ENCODE data around the gene EIF2B5. TPM values are rescaled to one million over a fixed set of nuclear protein-coding genes. Genes with fewer than 3 reads are reported as not detected.

The EIF2B5 gene
- 24.7 to 26.9 TPM (median 26.3 TPM) in 5 replicates for total RNA-seq (2022; extraction: Qiagen RNA extraction)

GRCh38 chr3:184135149-184135910, at the start of gene EIF2B5:
TSS of gene EIF2B5 (plus strand) at chr3:184135358. CDS start at chr3:184135386, 28 bp downstream.

DNA sequence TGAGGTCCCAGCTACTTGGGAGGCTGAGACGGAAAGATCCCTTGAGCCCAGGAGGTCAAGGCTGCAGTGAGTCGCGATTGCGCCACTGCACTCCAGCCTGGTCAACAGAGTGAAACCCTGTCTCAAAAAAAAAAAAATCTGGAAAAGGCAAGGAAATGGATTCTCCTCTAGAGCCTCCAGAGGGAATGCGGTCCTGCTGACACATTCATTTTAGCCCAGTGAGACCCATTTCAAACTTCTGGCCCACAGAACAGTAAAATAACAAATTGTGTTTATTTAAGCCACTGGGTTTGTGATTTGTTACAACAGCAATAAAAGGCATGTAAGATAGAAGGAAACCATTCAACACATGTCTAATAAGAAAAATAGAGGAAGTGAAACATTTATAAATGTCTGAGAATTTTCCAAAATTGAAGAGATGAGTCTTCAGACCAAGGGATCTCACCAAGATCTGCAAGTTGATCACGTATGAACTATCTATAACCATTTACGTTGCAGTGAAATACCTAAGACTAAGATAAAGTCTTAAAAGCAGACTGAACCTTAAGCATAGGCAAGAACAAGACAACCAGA, 38.3 kb upstream of the EIF2B5 start, which contains the start of gene HTR3E:
Gene HTR3E, plus strand, starts transcription at position 254 of the 573 bp plus-strand sequence. CDS start 466 bp downstream, outside the sequence.

GRCh38 chr3:184154885-184155643, 19.9 kb downstream of the EIF2B5 start, which contains the start of gene DVL3:
TSS of gene DVL3 (plus strand) at chr3:184155377. CDS start at chr3:184155636, 259 bp downstream.

GRCh38 chr3:184174646-184175492, 39.7 kb downstream of the EIF2B5 start, which contains the start of gene AP2M1:
TSS of gene AP2M1 (plus strand) at chr3:184174855. CDS start at chr3:184176994, 2,139 bp downstream.

DNA sequence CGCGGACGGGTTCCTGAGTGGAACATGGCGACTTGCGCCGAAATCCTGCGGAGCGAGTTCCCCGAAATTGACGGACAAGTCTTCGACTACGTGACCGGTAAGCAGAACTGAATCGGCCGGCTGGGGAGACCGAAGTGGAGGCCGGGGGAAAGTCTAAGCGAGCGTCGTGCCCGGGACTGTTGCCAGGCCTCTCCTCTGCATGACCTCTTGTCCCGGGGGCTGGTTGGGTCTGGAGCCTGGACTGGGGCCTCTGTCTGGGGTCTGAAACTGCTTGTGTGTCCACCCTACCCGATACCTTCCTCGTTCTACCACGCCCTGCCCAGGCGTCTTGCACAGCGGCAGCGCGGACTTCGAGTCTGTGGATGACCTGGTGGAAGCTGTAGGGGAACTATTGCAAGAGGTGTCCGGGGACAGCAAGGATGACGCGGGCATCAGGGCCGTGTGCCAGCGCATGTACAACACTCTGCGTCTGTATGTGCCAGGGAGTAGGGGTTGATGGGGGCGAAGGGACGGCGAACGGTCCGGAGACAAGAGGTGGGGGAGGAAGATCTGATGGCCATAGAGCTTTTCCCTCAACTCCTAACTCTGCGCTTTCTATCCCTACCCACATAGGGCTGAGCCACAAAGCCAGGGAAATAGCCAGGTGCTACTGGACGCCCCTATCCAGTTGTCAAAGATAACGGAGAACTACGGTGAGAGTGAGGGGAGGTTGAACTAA, 51.2 kb downstream of the EIF2B5 start, which contains the start of gene ABCF3:
Gene ABCF3, plus strand, starts transcription at position 16 of the 718 bp plus-strand sequence. Its CDS starts 9 bp downstream, at position 25.

Other genes with a start within 250 kb of the EIF2B5 start
- 11.5 to 17.2 TPM (median 16.5 TPM) in 5 replicates for gene ABCC5, start 117.5 kb upstream of the EIF2B5 start, total RNA-seq (2022; extraction: Qiagen RNA extraction)
- gene HTR3D, start 103.6 kb upstream of the EIF2B5 start, total RNA-seq (2022; extraction: Qiagen RNA extraction): not detected in 5 replicates
- not detected in 5 replicates for gene HTR3C, start 82.3 kb upstream of the EIF2B5 start, total RNA-seq (2022; extraction: Qiagen RNA extraction)
- gene HTR3E, start 38.3 kb upstream of the EIF2B5 start, total RNA-seq (2022; extraction: Qiagen RNA extraction): not detected in 5 replicates
- gene DVL3, start 20.0 kb downstream of the EIF2B5 start, total RNA-seq (2022; extraction: Qiagen RNA extraction): 14.7 to 28.1 TPM (median 25.7 TPM) in 5 replicates
- 277 to 297 TPM (median 292 TPM) in 5 replicates for gene AP2M1, start 39.5 kb downstream of the EIF2B5 start, total RNA-seq (2022; extraction: Qiagen RNA extraction)
- 30.0 to 37.4 TPM (median 33.1 TPM) in 5 replicates for gene ABCF3, start 50.8 kb downstream of the EIF2B5 start, total RNA-seq (2022; extraction: Qiagen RNA extraction)
- 0.20 to 0.50 TPM (median 0.39 TPM) in 5 replicates for gene VWA5B2, start 94.2 kb downstream of the EIF2B5 start, total RNA-seq (2022; extraction: Qiagen RNA extraction)
- gene ALG3, start 113.6 kb downstream of the EIF2B5 start, total RNA-seq (2022; extraction: Qiagen RNA extraction): 53.0 to 83.1 TPM (median 72.0 TPM) in 5 replicates
- gene EEF1AKMT4, start 114.3 kb downstream of the EIF2B5 start, total RNA-seq (2022; extraction: Qiagen RNA extraction): 8.6 to 11.5 TPM (median 10.0 TPM) in 5 replicates
- gene CAMK2N2, start 126.2 kb downstream of the EIF2B5 start, total RNA-seq (2022; extraction: Qiagen RNA extraction): 0.96 to 2.0 TPM (median 1.5 TPM) in 5 replicates
- not detected in 5 replicates for gene ECE2, start 140.7 kb downstream of the EIF2B5 start, total RNA-seq (2022; extraction: Qiagen RNA extraction)
- gene PSMD2, start 163.9 kb downstream of the EIF2B5 start, total RNA-seq (2022; extraction: Qiagen RNA extraction): 257 to 391 TPM (median 283 TPM) in 5 replicates
- gene EIF4G1, start 179.2 kb downstream of the EIF2B5 start, total RNA-seq (2022; extraction: Qiagen RNA extraction): 243 to 299 TPM (median 295 TPM) in 5 replicates
- 7.5 to 10.5 TPM (median 9.4 TPM) in 5 replicates for gene FAM131A, start 202.2 kb downstream of the EIF2B5 start, total RNA-seq (2022; extraction: Qiagen RNA extraction)
- 2.9 to 5.4 TPM (median 4.7 TPM) in 5 replicates for gene CLCN2, start 226.2 kb downstream of the EIF2B5 start, total RNA-seq (2022; extraction: Qiagen RNA extraction)
- 65.2 to 72.1 TPM (median 66.4 TPM) in 5 replicates for gene POLR2H, start 226.4 kb downstream of the EIF2B5 start, total RNA-seq (2022; extraction: Qiagen RNA extraction)
- gene THPO, start 242.8 kb downstream of the EIF2B5 start, total RNA-seq (2022; extraction: Qiagen RNA extraction): 0.08 to 0.11 TPM in 2 of 5 replicates, not detected in the others
- gene CHRD, start 244.7 kb downstream of the EIF2B5 start, total RNA-seq (2022; extraction: Qiagen RNA extraction): 0.19 to 0.29 TPM (median 0.23 TPM) in 5 replicates

Measured in A549 treated with dexamethasone at 1 μM for 4 hours (cell line).